ENCODE measurements around the gene DYNLT1.

GRCh38 chr6:158603261-158604047 lies 41.1 kb downstream of the DYNLT1 start:
- TF ChIP-seq GATA2 (IDR thresholded peaks at IDR 0.05; ENCODE audit: low read depth, low read length) = peak; percentile 44; the same call in 1 of the 2 replicates
- TF ChIP-seq GATA3 (IDR thresholded peaks at IDR 0.05; ENCODE audit: low read depth, low read length) = peak; percentile 71

Data from SH-SY5Y (cell line).